Fibroblast of pulmonary artery (primary cell): ENCODE measurements around the gene IQCE.

ENCODE experiments used
- DNase-seq: peaks from one replicate; pipeline ENCODE4 v3.0.0-alpha.2; 2010; ENCODE audit warnings: low read depth
- H3K4me3 ChIP-seq: replicated peaks from 2 replicates; pipeline ENCODE4 v1.5.1; 2011; ENCODE audit warnings: low read depth, mild to moderate bottlenecking, control low read depth, low read length, moderate library complexity
- CTCF ChIP-seq: IDR thresholded peaks from 2 replicates; pipeline ENCODE4 v1.5.1; 2011; ENCODE audit warnings: mild to moderate bottlenecking, control low read depth, low read length, inconsistent platforms; ENCODE audit errors: missing control alignments

The IQCE gene

GRCh38 chr7:2517026-2517425 is 41.8 kb upstream of the IQCE start:
- no peak for TF ChIP-seq CTCF
- DNase-seq = peak; percentile 75
- no peak overlapping the region for H3K4me3 ChIP-seq

- no peak for TF ChIP-seq CTCF
- H3K4me3 ChIP-seq = no peak overlapping the region
- no peak for DNase-seq
These were observed 40.9 kb upstream of the IQCE start for GRCh38 chr7:2517678-2518507.

GRCh38 chr7:2518737-2519118 is 40.1 kb upstream of the IQCE start:
- TF ChIP-seq CTCF = no peak
- peak overlapping the region; percentile 40 for H3K4me3 ChIP-seq
- DNase-seq = no peak

DNA sequence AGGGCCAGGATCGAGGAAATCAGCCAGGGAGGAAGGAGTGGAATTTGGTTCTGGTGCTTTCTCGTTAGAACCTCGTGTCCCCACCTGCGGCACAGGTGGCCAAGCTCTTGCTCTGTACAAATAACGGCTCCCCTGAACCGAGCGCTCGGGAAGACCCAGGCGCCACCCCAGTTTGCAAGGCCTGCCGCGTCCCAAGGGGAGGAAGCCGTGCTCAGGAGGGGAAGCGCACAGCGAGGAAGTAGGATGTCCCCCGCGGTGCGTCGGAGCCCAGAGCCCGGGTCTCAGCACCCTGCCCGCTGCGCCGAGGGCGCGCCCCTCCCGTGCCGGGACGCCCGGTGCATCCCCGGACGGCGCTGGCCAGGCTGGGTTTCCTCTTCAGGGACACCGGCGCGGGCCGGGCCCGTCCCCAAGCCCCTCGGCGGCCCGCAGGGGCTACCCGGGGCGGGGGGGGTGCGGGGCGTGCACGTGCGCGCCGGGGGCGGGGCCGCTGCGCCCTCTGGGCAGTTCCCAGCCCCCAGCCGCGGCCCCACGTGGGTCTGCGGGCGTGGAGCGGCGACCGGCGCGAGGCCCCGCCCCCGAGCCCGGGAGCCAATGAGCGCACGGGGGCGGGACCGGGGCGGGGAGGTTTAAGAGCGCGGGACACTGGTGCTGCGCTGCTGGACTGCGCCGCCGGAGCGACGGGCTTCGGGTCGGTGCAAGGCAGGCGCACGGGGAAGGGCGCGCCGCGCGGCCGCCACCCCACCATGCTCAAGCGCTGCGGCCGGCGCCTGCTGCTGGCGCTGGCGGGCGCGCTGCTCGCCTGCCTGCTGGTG is 39.5 kb upstream of the IQCE start, which contains the start of gene LFNG:
Gene LFNG, plus strand, starts transcription at position 656 of the 812 bp plus-strand sequence. Its CDS starts 88 bp downstream, at position 744.
- peak within 1 kb of the TSS; percentile 53 for H3K4me3 ChIP-seq
- DNase-seq = peak; percentile 88
- no peak for TF ChIP-seq CTCF

DNA sequence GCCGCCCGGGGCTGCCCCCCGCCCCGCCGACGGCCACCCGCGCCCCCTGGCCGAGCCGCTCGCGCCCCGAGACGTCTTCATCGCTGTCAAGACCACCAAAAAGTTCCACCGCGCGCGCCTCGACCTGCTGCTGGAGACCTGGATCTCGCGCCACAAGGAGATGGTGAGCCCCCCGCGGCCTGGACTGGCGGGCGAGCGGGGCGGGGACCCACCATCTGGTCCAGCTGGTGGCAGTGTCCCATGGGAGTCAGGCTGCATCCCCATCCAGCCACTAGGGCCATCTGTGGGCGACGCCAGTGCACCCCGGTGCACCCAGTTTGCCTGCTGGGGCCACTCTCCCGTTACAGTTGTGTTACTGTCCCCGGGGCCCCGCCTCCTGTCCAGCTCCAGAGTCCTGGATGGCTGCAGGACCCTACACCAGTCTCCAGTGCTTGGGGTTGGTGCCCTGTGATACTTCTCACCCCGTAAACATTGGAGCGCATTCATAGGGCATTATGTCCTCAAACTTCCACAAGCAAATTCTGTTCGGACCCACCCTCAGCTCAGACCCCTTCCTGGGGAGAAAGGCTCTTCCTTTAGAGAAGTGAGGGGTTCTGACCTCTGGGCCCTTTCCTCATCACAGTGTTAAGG is 38.5 kb upstream of the IQCE start:
- TF ChIP-seq CTCF = no peak
- no peak for DNase-seq
- H3K4me3 ChIP-seq = peak overlapping the region; percentile 53

DNA sequence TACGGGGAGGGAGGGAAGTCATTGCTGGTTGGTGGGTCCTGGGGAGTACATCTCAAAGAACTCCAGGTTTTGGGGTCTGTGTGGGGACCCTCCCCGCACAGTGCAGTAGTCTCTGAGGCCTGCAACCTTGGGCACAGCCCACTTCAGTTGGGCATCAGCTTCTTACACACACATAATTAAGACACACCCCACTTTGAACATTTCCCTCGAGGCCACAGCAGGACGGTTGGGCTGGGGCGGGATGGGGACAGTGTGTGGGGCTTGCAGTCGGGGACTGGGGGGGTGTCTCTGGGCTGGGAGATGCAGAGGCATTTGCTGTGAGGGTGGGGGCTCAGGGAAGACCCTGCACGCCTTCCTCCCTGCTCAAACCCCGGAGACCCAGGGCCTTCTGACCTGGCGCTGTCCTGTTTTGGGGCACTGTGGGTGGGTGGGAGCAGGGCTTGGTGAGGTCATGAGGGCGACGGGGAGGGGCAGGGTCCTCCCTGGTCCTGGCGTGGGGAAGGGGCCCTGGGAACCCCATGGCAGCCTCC is 38.0 kb upstream of the IQCE start:
- peak; percentile 29 for DNase-seq
- no peak for TF ChIP-seq CTCF
- peak overlapping the region; percentile 53 for H3K4me3 ChIP-seq
